ENCODE data around the gene SUZ12.
"Not testable (repeated sequence)": the region's sequence is repeated elsewhere in the genome, so short reads cannot be mapped to it uniquely, and the experiment has no call there.

GRCh38 chr17:32033812-32034211 is 97.0 kb downstream of the SUZ12 start:
- not testable (repeated sequence) for TF ChIP-seq CTCF (IDR thresholded peaks at IDR 0.05 in 2 of 3, conservative IDR thresholded peaks at IDR 0.05 in 1 of 3; ENCODE audit: insufficient read depth in 2 of 3, low read depth in 1 of 3, low read length in 3 of 3); HNRNPK (IDR thresholded peaks at IDR 0.05; ENCODE audit: low read depth, low read length, poor library complexity, severe bottlenecking)
- TF ChIP-seq, protein P1, sequence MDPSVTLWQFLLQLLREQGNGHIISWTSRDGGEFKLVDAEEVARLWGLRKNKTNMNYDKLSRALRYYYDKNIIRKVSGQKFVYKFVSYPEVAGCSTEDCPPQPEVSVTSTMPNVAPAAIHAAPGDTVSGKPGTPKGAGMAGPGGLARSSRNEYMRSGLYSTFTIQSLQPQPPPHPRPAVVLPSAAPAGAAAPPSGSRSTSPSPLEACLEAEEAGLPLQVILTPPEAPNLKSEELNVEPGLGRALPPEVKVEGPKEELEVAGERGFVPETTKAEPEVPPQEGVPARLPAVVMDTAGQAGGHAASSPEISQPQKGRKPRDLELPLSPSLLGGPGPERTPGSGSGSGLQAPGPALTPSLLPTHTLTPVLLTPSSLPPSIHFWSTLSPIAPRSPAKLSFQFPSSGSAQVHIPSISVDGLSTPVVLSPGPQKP (CRISPR knock-in tag; IDR thresholded peaks at IDR 0.05), result not testable (repeated sequence)

Measured in K562 (cell line).